Measurements from ENCODE around the gene FADS6. TPM values are rescaled to one million over a fixed set of nuclear protein-coding genes. Genes with fewer than 3 reads are reported as not detected.

Gene FADS6
- total and polyA plus RNA-seq, 10 of the 15 experiments (the other 5 are each of a cell fraction or from before 2014, with no cell fraction given) = not detected

- TF ChIP-seq SRF (IDR thresholded peaks at IDR 0.05; ENCODE audit: low read depth in 2 of 2, low read length in 2 of 2) (peak in 1 of 2 experiments; percentile 84; a peak in 3 of 4 replicates), JUNB (IDR thresholded peaks at IDR 0.05) (no peak), MLLT1 (IDR thresholded peaks at IDR 0.05) (no peak; the same call in none of the 2 replicates), HSF1 (IDR thresholded peaks at IDR 0.05; ENCODE audit: low read depth, low read length) (no peak), PKNOX1 (IDR thresholded peaks at IDR 0.05) (0 out of 2 replicates have a peak, but pooled peaks have one; percentile 32), SKIL (IDR thresholded peaks at IDR 0.05; ENCODE audit: low read depth, poor library complexity, severe bottlenecking) (peak; percentile 62), HCFC1 (IDR thresholded peaks at IDR 0.05; ENCODE audit: low read length) (peak; percentile 85), FOS (IDR thresholded peaks at IDR 0.05; ENCODE audit: borderline replicate concordance, extremely low read depth, insufficient read length) (peak; percentile 50), NR2C1 (IDR thresholded peaks at IDR 0.05) (no peak), CHD2 (IDR thresholded peaks at IDR 0.05; ENCODE audit: borderline replicate concordance, low read depth, low read length) (peak; percentile 85), ETV6 (conservative IDR thresholded peaks at IDR 0.05 in 1 of 2, IDR thresholded peaks at IDR 0.05 in 1 of 2; ENCODE audit: borderline replicate concordance in 1 of 2, low read depth in 1 of 2) (no peak), CBX5 (IDR thresholded peaks at IDR 0.05; ENCODE audit: low read depth) (no peak), PAX5 (IDR thresholded peaks at IDR 0.05; ENCODE audit: borderline replicate concordance, low read depth, low read length) (no peak; the same call in 1 of the 2 replicates), MEF2B (IDR thresholded peaks at IDR 0.05; ENCODE audit: partially characterized antibody, poor library complexity, severe bottlenecking) (no peak), SREBF1 (IDR thresholded peaks at IDR 0.05; ENCODE audit: low read length) (no peak), CREM (IDR thresholded peaks at IDR 0.05; ENCODE audit: low read depth) (peak; percentile 99), ELK1 (IDR thresholded peaks at IDR 0.05; ENCODE audit: low read depth, low read length) (peak; percentile 30; the same call in 1 of the 2 replicates), NBN (IDR thresholded peaks at IDR 0.05) (peak; percentile 93), KLF5 (IDR thresholded peaks at IDR 0.05; ENCODE audit: partially characterized antibody) (peak; percentile 82), RAD51 (IDR thresholded peaks at IDR 0.05) (peak; percentile 99), SP1 (IDR thresholded peaks at IDR 0.05; ENCODE audit: low read depth, low read length) (peak; percentile 97), NFYB (IDR thresholded peaks at IDR 0.05; ENCODE audit: insufficient read depth, low read depth, low read length) (peak; percentile 92)
Measured at GRCh38 chr17:74873037-74873873, 20.2 kb downstream of the FADS6 start (continued).

Measured in GM12878 (cell line).